HG02678 (cell line): ENCODE measurements around the gene PRRG3.
"Not testable (repeated sequence)": the region's sequence is repeated elsewhere in the genome, so short reads cannot be mapped to it uniquely, and the experiment has no call there.

Experiments used
- ATAC-seq: cut with Tn5 transposase; IDR thresholded peaks from one replicate; pipeline ENCODE4 v1.9.1; 2021; ENCODE audit warnings: mild to moderate bottlenecking, moderate library complexity; ENCODE audit not compliant: unreplicated experiment

The PRRG3 gene

GRCh38 chrX:151694661-151695582 lies at the start of gene PRRG3:
Gene PRRG3 (plus strand): TSS chrX:151695458. CDS start chrX:151698815, 3,357 bp downstream.
- ATAC-seq = no peak

- no peak for ATAC-seq
Measured at GRCh38 chrX:151675121-151675746, 20.0 kb upstream of the PRRG3 start.

GRCh38 chrX:151676196-151676595 lies 19.1 kb upstream of the PRRG3 start:
- ATAC-seq = no peak

- no peak for ATAC-seq
Measured at GRCh38 chrX:151679798-151680402, 15.4 kb upstream of the PRRG3 start.

- ATAC-seq = peak; percentile 58
Measured at GRCh38 chrX:151680805-151681204, 14.5 kb upstream of the PRRG3 start.

- ATAC-seq = no peak
Measured at GRCh38 chrX:151687635-151688034, 7.6 kb upstream of the PRRG3 start.

GRCh38 chrX:151688695-151689094 lies 6.6 kb upstream of the PRRG3 start:
- no peak for ATAC-seq

GRCh38 chrX:151692825-151693224 lies 2.4 kb upstream of the PRRG3 start:
- ATAC-seq = no peak

- no peak for ATAC-seq
Measured at GRCh38 chrX:151694121-151694520, 1.1 kb upstream of the PRRG3 start.

- no peak for ATAC-seq
Measured at GRCh38 chrX:151695583-151696340, 504 bp downstream of the PRRG3 start.

GRCh38 chrX:151697082-151697481 lies 1.8 kb downstream of the PRRG3 start:
- not testable (repeated sequence) for ATAC-seq

- no peak for ATAC-seq
Measured at GRCh38 chrX:151697522-151697921, 2.3 kb downstream of the PRRG3 start.

- no peak for ATAC-seq
Measured at GRCh38 chrX:151698485-151698884, 3.2 kb downstream of the PRRG3 start.

- ATAC-seq = no peak
Measured at GRCh38 chrX:151699746-151700145, 4.5 kb downstream of the PRRG3 start.

GRCh38 chrX:151700581-151700980 lies 5.3 kb downstream of the PRRG3 start:
- ATAC-seq = no peak

- no peak for ATAC-seq
Measured at GRCh38 chrX:151701071-151701470, 5.8 kb downstream of the PRRG3 start.

GRCh38 chrX:151701531-151701930 lies 6.3 kb downstream of the PRRG3 start:
- ATAC-seq = no peak

- no peak for ATAC-seq
Measured at GRCh38 chrX:151702026-151702714, 6.9 kb downstream of the PRRG3 start.

GRCh38 chrX:151702741-151703340 lies 7.6 kb downstream of the PRRG3 start:
- no peak for ATAC-seq

GRCh38 chrX:151703487-151703886 lies 8.2 kb downstream of the PRRG3 start:
- ATAC-seq = no peak
